ENCODE measurements around the gene ELMOD1.

ELMOD1 gene

GRCh38 chr11:107587306-107587979 is 3.5 kb upstream of the ELMOD1 start:
- no peak for DNase-seq

GRCh38 chr11:107591378-107592230 is 657 bp downstream of the ELMOD1 start:
- no peak for DNase-seq

GRCh38 chr11:107592231-107592590 is 1.3 kb downstream of the ELMOD1 start:
- no peak for DNase-seq

GRCh38 chr11:107592813-107593212 is 1.9 kb downstream of the ELMOD1 start:
- DNase-seq, result no peak

GRCh38 chr11:107593951-107594350 is 3.0 kb downstream of the ELMOD1 start:
- DNase-seq, result no peak

GRCh38 chr11:107594736-107595135 is 3.8 kb downstream of the ELMOD1 start:
- DNase-seq, result no peak

GRCh38 chr11:107598225-107599139 is 7.5 kb downstream of the ELMOD1 start:
- DNase-seq, result no peak

- no peak for DNase-seq
Observed at GRCh38 chr11:107605061-107606006, 14.4 kb downstream of the ELMOD1 start.

- DNase-seq, result no peak
Observed at GRCh38 chr11:107606141-107606540, 15.2 kb downstream of the ELMOD1 start.

GRCh38 chr11:107608809-107609208 is 17.9 kb downstream of the ELMOD1 start:
- DNase-seq, result no peak

- DNase-seq, result no peak
Observed at GRCh38 chr11:107609400-107610218, 18.7 kb downstream of the ELMOD1 start.

- DNase-seq, result no peak
Observed at GRCh38 chr11:107612445-107612844, 21.5 kb downstream of the ELMOD1 start.

- no peak for DNase-seq
Observed at GRCh38 chr11:107619926-107620325, 29.0 kb downstream of the ELMOD1 start.

GRCh38 chr11:107621081-107621480 is 30.1 kb downstream of the ELMOD1 start:
- DNase-seq, result no peak

- no peak for DNase-seq
Observed at GRCh38 chr11:107623183-107623582, 32.2 kb downstream of the ELMOD1 start.

GRCh38 chr11:107624983-107625684 is 34.2 kb downstream of the ELMOD1 start:
- DNase-seq, result no peak

GRCh38 chr11:107625685-107625989 is 34.7 kb downstream of the ELMOD1 start:
- no peak for DNase-seq

- no peak for DNase-seq
Observed at GRCh38 chr11:107631043-107631442, 40.1 kb downstream of the ELMOD1 start.

- no peak for DNase-seq
Observed at GRCh38 chr11:107631931-107632330, 41.0 kb downstream of the ELMOD1 start.

- no peak for DNase-seq
Observed at GRCh38 chr11:107646783-107647182, 55.8 kb downstream of the ELMOD1 start.

GRCh38 chr11:107648242-107648641 is 57.3 kb downstream of the ELMOD1 start:
- no peak for DNase-seq

Measured in NCI-H1694 (cell line).